HAP-1 (cell line): Measurements from ENCODE around the gene PRKRIP1.
"Not testable (repeated sequence)": the region's sequence is repeated elsewhere in the genome, so short reads cannot be mapped to it uniquely, and the experiment has no call there.

ENCODE experiments used
- DNase-seq, 2 experiments: peaks; one replicate each; pipeline ENCODE4 v3.0.0-alpha.2; 2016 to 2020; ENCODE audit warnings: low spot score in 2 of 2
- H3K27me3 ChIP-seq: fragments of 250-450 bp; sonication (Bioruptor Pico); 2 replicates; pipeline ENCODE4 v1.5.1; 2020; ENCODE audit warnings: low read depth, mild to moderate bottlenecking, moderate library complexity
- H3K36me3 ChIP-seq: fragments of 250-450 bp; sonication (Bioruptor Pico); replicated peaks from 2 replicates; pipeline ENCODE4 v1.5.1; 2020; ENCODE audit warnings: mild to moderate bottlenecking
- H3K4me1 ChIP-seq: fragments of 250-450 bp; sonication (Bioruptor Pico); 2 replicates; pipeline ENCODE4 v1.5.1; 2020; ENCODE audit warnings: mild to moderate bottlenecking
- H3K4me3 ChIP-seq: fragments of 250-450 bp; sonication (Bioruptor Pico); 2 replicates; pipeline ENCODE4 v1.5.1; 2020; ENCODE audit warnings: mild to moderate bottlenecking, moderate library complexity
- H3K9me3 ChIP-seq: fragments of 250-450 bp; sonication (Bioruptor Pico); 2 replicates; pipeline ENCODE4 v1.5.1; 2020; ENCODE audit warnings: mild to moderate bottlenecking, moderate library complexity
- in situ Hi-C: fragments of 300-500 bp; cut with MboI; formaldehyde crosslinking; loops from 3 replicates; pipeline ENCODE4 v1.14.3; 2020; ENCODE audit warnings: low sequenced_read_pairs, inconsistent platforms, mixed read lengths

PRKRIP1 gene

GRCh38 chr7:102449136-102449535 is 53.0 kb downstream of the PRKRIP1 start:
- Histone ChIP-seq H3K4me1 (no peaks in the 10 kb centered on the region), H3K27me3 (no peaks in the 10 kb centered on the region), H3K36me3 (peaks cover 7% of the 10 kb centered on the region; the same call in 1 of the 2 replicates), H3K4me3 (no peak overlapping the region), H3K9me3 (no peaks in the 10 kb centered on the region)
- in situ Hi-C loops = no loop called here
- no peak for DNase-seq

- H3K36me3 ChIP-seq = peaks cover 7% of the 10 kb centered on the region; the same call in 1 of the 2 replicates
- no peak for DNase-seq
- no peaks in the 10 kb centered on the region for H3K27me3 ChIP-seq
- no peak overlapping the region for H3K4me3 ChIP-seq
- in situ Hi-C loops = no loop called here
- no peaks in the 10 kb centered on the region for H3K4me1 ChIP-seq
- no peaks in the 10 kb centered on the region for H3K9me3 ChIP-seq
Measured at GRCh38 chr7:102450242-102450641, 54.1 kb downstream of the PRKRIP1 start.

GRCh38 chr7:102451371-102452054 is 55.4 kb downstream of the PRKRIP1 start:
- in situ Hi-C loops = no loop called here
- no peak overlapping the region for H3K4me3 ChIP-seq
- H3K27me3 ChIP-seq = no peaks in the 10 kb centered on the region
- no peaks in the 10 kb centered on the region for H3K9me3 ChIP-seq
- no peak for DNase-seq
- H3K4me1 ChIP-seq = no peaks in the 10 kb centered on the region
- peaks cover 13% of the 10 kb centered on the region for H3K36me3 ChIP-seq

GRCh38 chr7:102452451-102452850 is 56.3 kb downstream of the PRKRIP1 start:
- no peaks in the 10 kb centered on the region for H3K9me3 ChIP-seq
- no peaks in the 10 kb centered on the region for H3K27me3 ChIP-seq
- no peak for DNase-seq
- in situ Hi-C loops = no loop called here
- H3K36me3 ChIP-seq = peaks cover 15% of the 10 kb centered on the region
- H3K4me1 ChIP-seq = no peaks in the 10 kb centered on the region
- H3K4me3 ChIP-seq = no peak overlapping the region

- Histone ChIP-seq H3K36me3 (peaks cover 23% of the 10 kb centered on the region), H3K4me3 (no peak overlapping the region), H3K27me3 (no peaks in the 10 kb centered on the region), H3K9me3 (no peaks in the 10 kb centered on the region), H3K4me1 (no peaks in the 10 kb centered on the region)
- no peak for DNase-seq
- in situ Hi-C loops = no loop called here
Measured at GRCh38 chr7:102453319-102453718, 57.2 kb downstream of the PRKRIP1 start.

GRCh38 chr7:102454468-102454867 is 58.3 kb downstream of the PRKRIP1 start:
- Histone ChIP-seq H3K4me3 (no peak overlapping the region), H3K36me3 (peaks cover 25% of the 10 kb centered on the region), H3K9me3 (no peaks in the 10 kb centered on the region), H3K27me3 (no peaks in the 10 kb centered on the region), H3K4me1 (no peaks in the 10 kb centered on the region)
- no peak for DNase-seq
- in situ Hi-C loops = no loop called here

GRCh38 chr7:102454932-102455331 is 58.8 kb downstream of the PRKRIP1 start:
- H3K9me3 ChIP-seq, H3K4me1 ChIP-seq, in situ Hi-C loops, H3K27me3 ChIP-seq, DNase-seq, H3K4me3 ChIP-seq: not testable (repeated sequence)
- peaks cover 25% of the 10 kb centered on the region for H3K36me3 ChIP-seq

- Histone ChIP-seq H3K4me1 (no peaks in the 10 kb centered on the region), H3K36me3 (peaks cover 25% of the 10 kb centered on the region), H3K4me3 (no peak overlapping the region), H3K9me3 (no peaks in the 10 kb centered on the region), H3K27me3 (no peaks in the 10 kb centered on the region)
- DNase-seq = no peak
- in situ Hi-C loops = no loop called here
Measured at GRCh38 chr7:102455596-102455995, 59.4 kb downstream of the PRKRIP1 start.

GRCh38 chr7:102456327-102456726 is 60.2 kb downstream of the PRKRIP1 start:
- peaks cover 25% of the 10 kb centered on the region for H3K36me3 ChIP-seq
- in situ Hi-C loops = no loop called here

GRCh38 chr7:102457352-102457924 is 61.3 kb downstream of the PRKRIP1 start:
- no peaks in the 10 kb centered on the region for H3K27me3 ChIP-seq
- no peaks in the 10 kb centered on the region for H3K9me3 ChIP-seq
- DNase-seq = no peak
- H3K4me1 ChIP-seq = no peaks in the 10 kb centered on the region
- no peak overlapping the region for H3K4me3 ChIP-seq
- in situ Hi-C loops = no loop called here
- H3K36me3 ChIP-seq = peaks cover 25% of the 10 kb centered on the region

More at GRCh38 chr7:102456327-102456726, 60.2 kb downstream of the PRKRIP1 start:
- H3K4me1 ChIP-seq = no peaks in the 10 kb centered on the region
- no peaks in the 10 kb centered on the region for H3K27me3 ChIP-seq
- no peaks in the 10 kb centered on the region for H3K9me3 ChIP-seq
- DNase-seq = no peak
- no peak overlapping the region for H3K4me3 ChIP-seq

GRCh38 chr7:102459221-102459844 is 63.2 kb downstream of the PRKRIP1 start:
- no peak for DNase-seq
- H3K4me3 ChIP-seq = no peak overlapping the region
- in situ Hi-C loops = no loop called here
- no peaks in the 10 kb centered on the region for H3K4me1 ChIP-seq
- H3K36me3 ChIP-seq = peaks cover 25% of the 10 kb centered on the region
- no peaks in the 10 kb centered on the region for H3K9me3 ChIP-seq
- H3K27me3 ChIP-seq = no peaks in the 10 kb centered on the region

GRCh38 chr7:102460467-102460866 is 64.3 kb downstream of the PRKRIP1 start:
- in situ Hi-C loops = no loop called here
- no peaks in the 10 kb centered on the region for H3K27me3 ChIP-seq
- H3K4me1 ChIP-seq = peaks cover under 1% of the 10 kb centered on the region; the same call in 1 of the 2 replicates
- H3K9me3 ChIP-seq = no peaks in the 10 kb centered on the region
- DNase-seq = no peak
- no peak overlapping the region for H3K4me3 ChIP-seq
- H3K36me3 ChIP-seq = peaks cover 28% of the 10 kb centered on the region

GRCh38 chr7:102463841-102464576 is 67.8 kb downstream of the PRKRIP1 start:
- Histone ChIP-seq H3K9me3 (no peaks in the 10 kb centered on the region), H3K36me3 (peaks cover 3% of the 10 kb centered on the region; the same call in 1 of the 2 replicates), H3K4me1 (peaks cover 8% of the 10 kb centered on the region), H3K4me3 (peak overlapping the region; percentile 100), H3K27me3 (no peaks in the 10 kb centered on the region)
- in situ Hi-C loops = no loop called here
- DNase-seq = no peak
